Lower leg skin (tissue), 4 donors: ENCODE measurements around the gene P2RY2. TPM values are rescaled to one million over a fixed set of nuclear protein-coding genes. Genes with fewer than 3 reads are reported as not detected.

Source experiments
- DNase-seq, 2 donors: peaks; one replicate each; pipeline ENCODE4 v3.0.0-alpha.2; 2019; ENCODE audit warnings: low spot score in 2 of 2
- H3K4me3 ChIP-seq: fragments of 200-600 bp; sonication (generic); 2 replicates; pipeline ENCODE4 v1.5.1; 2017; ENCODE audit warnings: mild to moderate bottlenecking, low read depth; ENCODE audit not compliant: poor library complexity, severe bottlenecking
- CTCF ChIP-seq, 3 donors: fragments of 450-650 bp; IDR thresholded peaks; one replicate each; pipeline ENCODE4 v1.5.1; 2016; ENCODE audit warnings: antibody characterized with exemption in 3 of 3, mild to moderate bottlenecking in 3 of 3, moderate library complexity in 2 of 3
- POLR2A ChIP-seq, 2 donors: fragments of 450-650 bp; IDR thresholded peaks; one replicate each; pipeline ENCODE4 v1.6.1; 2016 to 2017; ENCODE audit warnings: antibody characterized with exemption in 2 of 2, mild to moderate bottlenecking in 1 of 2, moderate library complexity in 1 of 2
- WGBS, 2 donors: methylation state at CpG; one replicate each; pipeline ENCODE4 v1.1.5; 2018; 5-methylcytosine and 5-hydroxymethylcytosine counted together
- intact Hi-C: fragments of 100-400 bp; cut with DNase I; formaldehyde crosslinking; loops from one replicate; pipeline ENCODE4 v1.15.0; 2023; ENCODE audit warnings: low total_unique reads
- total RNA-seq, 4 donors: library from RNA; depleted of rRNA; stranded (reverse); fragments of >200 nt; gene quantifications; one replicate each; pipeline ENCODE4 v1.1.0, GENCODE V29; 2016

Gene P2RY2
- total RNA-seq, 4 donors from 2014 or later, result 3.2 to 8.7 (median 5.1) TPM

- no peak for TF ChIP-seq CTCF (IDR thresholded peaks at IDR 0.05)
- TF ChIP-seq POLR2A (IDR thresholded peaks at IDR 0.05), result no peak
- DNase-seq, result peak in 1 of 2 donors; percentile 85
- intact Hi-C loops, result loop anchor here (5.0 kb wide), 1 partner anchor 327 kb away; no protein-coding TSS in a partner anchor
Measured at GRCh38 chr11:73259406-73260126, 41.5 kb downstream of the P2RY2 start.

GRCh38 chr11:73260127-73260457 is 42.0 kb downstream of the P2RY2 start:
- TF ChIP-seq POLR2A (IDR thresholded peaks at IDR 0.05) (no peak), CTCF (IDR thresholded peaks at IDR 0.05) (no peak)
- intact Hi-C loops, result loop anchor here (5.0 kb wide), 1 partner anchor 328 kb away; no protein-coding TSS in a partner anchor
- peak in 1 of 2 donors; percentile 3 for DNase-seq
- H3K4me3 ChIP-seq, result no peak overlapping the region

More at GRCh38 chr11:73259406-73260126, 41.5 kb downstream of the P2RY2 start:
- 86 to 94% methylated on average over 3 of the region's 3 CpGs for WGBS, 2 donors
- no peak overlapping the region for H3K4me3 ChIP-seq

- WGBS, 2 donors, result 69 to 70% methylated on average over 5 of the region's 5 CpGs
- no peak overlapping the region for H3K4me3 ChIP-seq
- peak in 1 of 2 donors; percentile 20 for DNase-seq
- intact Hi-C loops, result loop anchor here (5.0 kb wide), 1 partner anchor 331 kb away; no protein-coding TSS in a partner anchor
- TF ChIP-seq POLR2A (IDR thresholded peaks at IDR 0.05), result no peak
- TF ChIP-seq CTCF (IDR thresholded peaks at IDR 0.05), result no peak
Measured at GRCh38 chr11:73262851-73263495, 44.9 kb downstream of the P2RY2 start.

DNA sequence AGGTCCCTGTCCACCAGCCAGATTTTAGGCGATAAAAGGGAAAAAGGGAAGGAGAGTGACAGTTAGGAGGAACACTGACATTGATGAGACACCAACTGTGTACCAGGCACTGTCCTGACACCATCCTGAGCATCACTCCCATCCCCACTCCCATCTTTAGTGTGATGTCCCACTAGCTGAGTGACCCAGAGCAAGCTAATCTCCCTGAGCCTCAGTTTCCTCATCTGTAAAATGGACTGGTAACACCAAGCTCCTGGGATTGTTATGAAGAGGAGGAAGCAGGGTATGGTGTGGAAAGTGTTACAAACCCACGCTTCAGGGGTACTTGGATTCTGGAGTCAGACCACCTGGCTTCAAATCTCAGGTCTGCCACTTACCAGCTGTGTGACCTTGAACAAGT is 45.6 kb downstream of the P2RY2 start:
- no peak overlapping the region for H3K4me3 ChIP-seq
- DNase-seq, result no peak
- intact Hi-C loops, result loop anchor here (5.0 kb wide), 1 partner anchor 331 kb away; no protein-coding TSS in a partner anchor
- no peak for TF ChIP-seq POLR2A (IDR thresholded peaks at IDR 0.05)
- TF ChIP-seq CTCF (IDR thresholded peaks at IDR 0.05), result no peak
- WGBS, 2 donors, result 89 to 91% methylated on average over 2 of the region's 2 CpGs

- TF ChIP-seq CTCF (IDR thresholded peaks at IDR 0.05) (no peak), POLR2A (IDR thresholded peaks at IDR 0.05) (no peak)
- intact Hi-C loops, result no loop called here
- DNase-seq, result peak in 1 of 2 donors; percentile 26
- WGBS, 2 donors, result 83 to 89% methylated on average over 4 of the region's 4 CpGs
- no peak overlapping the region for H3K4me3 ChIP-seq
Measured at GRCh38 chr11:73265278-73265810, 47.3 kb downstream of the P2RY2 start.
